Neural cell (in vitro differentiated cells): ENCODE data around the gene SLC24A3. TPM values are rescaled to one million over a fixed set of nuclear protein-coding genes. Genes with fewer than 3 reads are reported as not detected.

Source experiments
- H2AFZ ChIP-seq: fragments of 200-600, 300-800 bp; sonication (generic), shearing (Covaris generic); 2 replicates; pipeline ENCODE4 v1.6.0; 2014; ENCODE audit warnings: low read depth, mild to moderate bottlenecking, antibody characterized with exemption, low read length, moderate library complexity
- H3F3A ChIP-seq: fragments of 200-600 bp; shearing (Covaris generic); 2 replicates; pipeline ENCODE4 v1.6.1; 2016; ENCODE audit warnings: mild to moderate bottlenecking, moderate library complexity, mixed read lengths, antibody characterized with exemption, low read length; ENCODE audit not compliant: insufficient read depth, poor library complexity, severe bottlenecking
- H3K27ac ChIP-seq: fragments of 200-600, 300-800 bp; sonication (generic), shearing (Covaris generic); 2 replicates; pipeline ENCODE4 v1.5.1; 2014; ENCODE audit warnings: mild to moderate bottlenecking, low read length, moderate library complexity
- H3K27me3 ChIP-seq: fragments of 300-800, 200-600 bp; sonication (generic), shearing (Covaris generic); 2 replicates; pipeline ENCODE4 v1.6.0; 2014; ENCODE audit warnings: mild to moderate bottlenecking, low read depth, low read length, moderate library complexity; ENCODE audit not compliant: insufficient read depth
- H3K36me3 ChIP-seq: fragments of 300-800, 200-600 bp; sonication (generic), shearing (Covaris generic); 2 replicates; pipeline ENCODE4 v1.5.1; 2014; ENCODE audit warnings: mild to moderate bottlenecking, antibody characterized with exemption, low read length, moderate library complexity; ENCODE audit not compliant: insufficient read depth
- H3K4me2 ChIP-seq: fragments of 300-800, 200-600 bp; sonication (generic), shearing (Covaris generic); 2 replicates; pipeline ENCODE4 v1.6.0; 2014; ENCODE audit warnings: mild to moderate bottlenecking, low read length
- H3K4me3 ChIP-seq: fragments of 300-800, 200-600 bp; sonication (generic), shearing (Covaris generic); 2 replicates; pipeline ENCODE4 v1.5.1; 2014; ENCODE audit warnings: mild to moderate bottlenecking, low read length, moderate library complexity
- H3K79me2 ChIP-seq: fragments of 200-600 bp; shearing (Covaris generic); replicated peaks from 2 replicates; pipeline ENCODE4 v1.6.0; 2014; ENCODE audit warnings: mild to moderate bottlenecking, low read length, moderate library complexity; ENCODE audit not compliant: insufficient read depth
- H3K9ac ChIP-seq: fragments of 300-800, 200-600 bp; sonication (generic), shearing (Covaris generic); 2 replicates; pipeline ENCODE4 v1.6.1; 2016; ENCODE audit warnings: mild to moderate bottlenecking, low read length, mixed read lengths
- H3K9me2 ChIP-seq: fragments of 200-600 bp; shearing (Covaris generic); 2 replicates; pipeline ENCODE4 v1.6.1; 2016; ENCODE audit warnings: mild to moderate bottlenecking, low read length, mixed read lengths; ENCODE audit not compliant: insufficient read depth
- H3K9me3 ChIP-seq: fragments of 200-600, 300-800 bp; sonication (generic), shearing (Covaris generic); 2 replicates; pipeline ENCODE4 v1.6.1; 2016; ENCODE audit warnings: mild to moderate bottlenecking, mixed run types, low read length, moderate library complexity, mixed read lengths
- H4K20me1 ChIP-seq: fragments of 200-600 bp; shearing (Covaris generic); 2 replicates; pipeline ENCODE4 v1.6.1; 2016; ENCODE audit warnings: mild to moderate bottlenecking, mixed run types; ENCODE audit not compliant: insufficient read depth
- EP300 ChIP-seq: fragments of 450-650 bp; conservative IDR thresholded peaks from 2 replicates; pipeline ENCODE4 v1.6.1; 2014; ENCODE audit warnings: antibody characterized with exemption, mild to moderate bottlenecking, moderate library complexity; ENCODE audit not compliant: poor library complexity, severe bottlenecking
- EZH2 ChIP-seq: fragments of 200-600, 300-800 bp; shearing (Covaris generic), sonication (generic); IDR thresholded peaks from 2 replicates; pipeline ENCODE4 v1.6.1; 2014; ENCODE audit warnings: antibody characterized with exemption, low read length, borderline replicate concordance, mild to moderate bottlenecking; ENCODE audit not compliant: insufficient read depth, poor library complexity, severe bottlenecking
- MXI1 ChIP-seq: fragments of 450-650 bp; conservative IDR thresholded peaks from 2 replicates; pipeline ENCODE4 v1.6.1; 2014; ENCODE audit warnings: antibody characterized with exemption, mild to moderate bottlenecking; ENCODE audit not compliant: poor library complexity, severe bottlenecking
- POLR2AphosphoS5 ChIP-seq: IDR thresholded peaks from 2 replicates; pipeline ENCODE4 v1.6.1; 2012
- RAD21 ChIP-seq: fragments of 450-650 bp; conservative IDR thresholded peaks from 2 replicates; pipeline ENCODE4 v1.6.1; 2014; ENCODE audit warnings: antibody characterized with exemption, mild to moderate bottlenecking, moderate library complexity
- REST ChIP-seq: IDR thresholded peaks from 2 replicates; pipeline ENCODE4 v1.6.1; 2012; ENCODE audit warnings: borderline replicate concordance
- SMC3 ChIP-seq: fragments of 450-650 bp; conservative IDR thresholded peaks from 2 replicates; pipeline ENCODE4 v1.6.1; 2014; ENCODE audit warnings: antibody characterized with exemption, mild to moderate bottlenecking, moderate library complexity; ENCODE audit not compliant: poor library complexity
- TAF1 ChIP-seq: IDR thresholded peaks from 2 replicates; pipeline ENCODE4 v1.6.1; 2012; ENCODE audit warnings: low read depth
- polyA plus RNA-seq: library from polyadenylated mRNA; depleted of rRNA; stranded (reverse); fragments of >200 nt; gene quantifications from 2 replicates; pipeline ENCODE4 v1.2.3, GENCODE V29; 2014
- TF ChIP-seq, protein P1 (sequence below): fragments of 450-650 bp; IDR thresholded peaks from 2 replicates; pipeline ENCODE4 v1.5.1; 2014; ENCODE audit warnings: antibody characterized with exemption, mild to moderate bottlenecking, moderate library complexity; ENCODE audit not compliant: poor library complexity, severe bottlenecking

SLC24A3 gene
- polyA plus RNA-seq, 1 donor from 2014 or later: 6.5 TPM

GRCh38 chr20:19406381-19406780 is 193.9 kb downstream of the SLC24A3 start:
- no peak overlapping the region for H3K4me3 ChIP-seq
- H3K9me2 ChIP-seq: no peaks in the 10 kb centered on the region
- H3K79me2 ChIP-seq: no peaks in the 10 kb centered on the region
- H3K27ac ChIP-seq: no peak overlapping the region
- H3F3A ChIP-seq: no peaks in the 10 kb centered on the region
- H3K9ac ChIP-seq: no peak overlapping the region
- H3K27me3 ChIP-seq: no peaks in the 10 kb centered on the region
- no peak overlapping the region for H3K4me2 ChIP-seq
- no peak overlapping the region for H2AFZ ChIP-seq
- H4K20me1 ChIP-seq: no peaks in the 10 kb centered on the region
- TF ChIP-seq, protein P1, sequence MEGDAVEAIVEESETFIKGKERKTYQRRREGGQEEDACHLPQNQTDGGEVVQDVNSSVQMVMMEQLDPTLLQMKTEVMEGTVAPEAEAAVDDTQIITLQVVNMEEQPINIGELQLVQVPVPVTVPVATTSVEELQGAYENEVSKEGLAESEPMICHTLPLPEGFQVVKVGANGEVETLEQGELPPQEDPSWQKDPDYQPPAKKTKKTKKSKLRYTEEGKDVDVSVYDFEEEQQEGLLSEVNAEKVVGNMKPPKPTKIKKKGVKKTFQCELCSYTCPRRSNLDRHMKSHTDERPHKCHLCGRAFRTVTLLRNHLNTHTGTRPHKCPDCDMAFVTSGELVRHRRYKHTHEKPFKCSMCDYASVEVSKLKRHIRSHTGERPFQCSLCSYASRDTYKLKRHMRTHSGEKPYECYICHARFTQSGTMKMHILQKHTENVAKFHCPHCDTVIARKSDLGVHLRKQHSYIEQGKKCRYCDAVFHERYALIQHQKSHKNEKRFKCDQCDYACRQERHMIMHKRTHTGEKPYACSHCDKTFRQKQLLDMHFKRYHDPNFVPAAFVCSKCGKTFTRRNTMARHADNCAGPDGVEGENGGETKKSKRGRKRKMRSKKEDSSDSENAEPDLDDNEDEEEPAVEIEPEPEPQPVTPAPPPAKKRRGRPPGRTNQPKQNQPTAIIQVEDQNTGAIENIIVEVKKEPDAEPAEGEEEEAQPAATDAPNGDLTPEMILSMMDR: no peak
- TF ChIP-seq RAD21: no peak
- no peak for TF ChIP-seq EZH2
- no peak for TF ChIP-seq TAF1
- no peak for TF ChIP-seq MXI1
- TF ChIP-seq REST: no peak
- no peak for TF ChIP-seq SMC3
- TF ChIP-seq POLR2AphosphoS5: no peak
- no peak for TF ChIP-seq EP300
- H3K36me3 ChIP-seq: no peaks in the 10 kb centered on the region
- no peaks in the 10 kb centered on the region for H3K9me3 ChIP-seq

GRCh38 chr20:19407196-19407595 is 194.8 kb downstream of the SLC24A3 start:
- Histone ChIP-seq H3K4me2 (no peak overlapping the region), H3K79me2 (no peaks in the 10 kb centered on the region), H4K20me1 (no peaks in the 10 kb centered on the region), H3F3A (no peaks in the 10 kb centered on the region), H3K9me3 (no peaks in the 10 kb centered on the region), H3K4me3 (no peak overlapping the region), H3K9ac (no peak overlapping the region), H2AFZ (no peak overlapping the region), H3K27ac (no peak overlapping the region), H3K9me2 (no peaks in the 10 kb centered on the region), H3K27me3 (no peaks in the 10 kb centered on the region), H3K36me3 (no peaks in the 10 kb centered on the region)
- TF ChIP-seq MXI1 (no peak), EP300 (no peak), REST (no peak), TAF1 (no peak), EZH2 (no peak), SMC3 (no peak), RAD21 (no peak), POLR2AphosphoS5 (no peak)
- TF ChIP-seq, protein P1: no peak
